Esophagus squamous epithelium (tissue), 5 donors: ENCODE measurements around the gene SELENOO. TPM values are rescaled to one million over a fixed set of nuclear protein-coding genes. Genes with fewer than 3 reads are reported as not detected.

Experiments used
- DNase-seq: peaks from one replicate; lab custom pipeline; 2025; lab: John Stamatoyannopoulos, UW
- H3K27ac ChIP-seq, 4 donors: fragments of 200-600 bp; sonication (generic); one replicate each; pipeline ENCODE4 v1.5.1; 2016 to 2019; ENCODE audit warnings: mild to moderate bottlenecking in 1 of 4
- H3K27me3 ChIP-seq, 4 donors: fragments of 200-600 bp; sonication (generic); 1 replicate in 3 of 4; 2 replicates in 1 of 4; pipeline versions ENCODE4 v1.5.1 to v1.6.0; 2017 to 2021; ENCODE audit warnings: antibody characterized with exemption in 1 of 4
- H3K36me3 ChIP-seq, 3 donors: fragments of 200-600 bp; sonication (generic); one replicate each; pipeline ENCODE4 v1.5.1; 2016 to 2019
- H3K4me1 ChIP-seq, 3 donors: fragments of 200-600 bp; sonication (generic); one replicate each; pipeline ENCODE4 v1.5.1; 2017 to 2019
- H3K4me3 ChIP-seq, 4 donors: fragments of 200-600 bp; sonication (generic); 1 replicate in 3 of 4; 2 replicates in 1 of 4; pipeline ENCODE4 v1.5.1; 2016 to 2019; ENCODE audit warnings: mild to moderate bottlenecking in 2 of 4, moderate library complexity in 1 of 4
- H3K9me3 ChIP-seq, 3 donors: fragments of 200-600 bp; sonication (generic); one replicate each; pipeline ENCODE4 v1.5.1; 2016 to 2019
- CTCF ChIP-seq, 6 experiments: fragments of 450-650 bp in 4 of 6; fragments of 200-600 bp in 2 of 6; sonication (generic) in 2 of 6; IDR thresholded peaks; one replicate each; pipeline ENCODE4 v1.5.1; 2016 to 2019; ENCODE audit warnings: antibody characterized with exemption in 6 of 6, mild to moderate bottlenecking in 4 of 6, moderate library complexity in 4 of 6
- POLR2A ChIP-seq, 4 donors: fragments of 450-650 bp; IDR thresholded peaks; one replicate each; pipeline ENCODE4 v1.6.1; 2017; ENCODE audit warnings: antibody characterized with exemption in 4 of 4, mild to moderate bottlenecking in 4 of 4, moderate library complexity in 3 of 4
- WGBS, 2 donors: methylation state at CpG; one replicate each; pipeline ENCODE4 v1.1.5; 2018; 5-methylcytosine and 5-hydroxymethylcytosine counted together
- intact Hi-C: fragments of 100-400 bp; cut with DNase I; formaldehyde crosslinking; loops from one replicate; pipeline ENCODE4 v1.15.0; 2022
- total RNA-seq, 4 donors: library from RNA; depleted of rRNA; stranded (reverse); fragments of >200 nt; gene quantifications; one replicate each; pipeline ENCODE4 v1.1.0, GENCODE V29; 2016
- donor health status: DM: yes; HTN: yes; CAD: no.

Gene SELENOO
- total RNA-seq, 4 donors from 2014 or later = 23.9 to 36.3 (median 27.0) TPM

GRCh38 chr22:50199251-50199721 is 1.5 kb upstream of the SELENOO start:
- Histone ChIP-seq H3K36me3 (peaks cover 7 to 67% (median 17%) of the 10 kb centered on the region in 3 donors), H3K9me3 (no peaks in the 10 kb centered on the region), H3K27ac (no peak overlapping the region), H3K27me3 (no peaks in the 10 kb centered on the region), H3K4me3 (peak overlapping the region in 1 of 4 donors; percentile 75), H3K4me1 (peaks cover 15 to 30% (median 18%) of the 10 kb centered on the region in 3 donors)
- intact Hi-C loops = no loop called here
- DNase-seq = no peak
- TF ChIP-seq POLR2A (IDR thresholded peaks at IDR 0.05) (no peak), CTCF (IDR thresholded peaks at IDR 0.05) (no peak)
- WGBS, 2 donors = 57% methylated on average over 2 of the region's 18 CpGs; no CpG with 5 or more reads in 1 of the 2 donors

DNA sequence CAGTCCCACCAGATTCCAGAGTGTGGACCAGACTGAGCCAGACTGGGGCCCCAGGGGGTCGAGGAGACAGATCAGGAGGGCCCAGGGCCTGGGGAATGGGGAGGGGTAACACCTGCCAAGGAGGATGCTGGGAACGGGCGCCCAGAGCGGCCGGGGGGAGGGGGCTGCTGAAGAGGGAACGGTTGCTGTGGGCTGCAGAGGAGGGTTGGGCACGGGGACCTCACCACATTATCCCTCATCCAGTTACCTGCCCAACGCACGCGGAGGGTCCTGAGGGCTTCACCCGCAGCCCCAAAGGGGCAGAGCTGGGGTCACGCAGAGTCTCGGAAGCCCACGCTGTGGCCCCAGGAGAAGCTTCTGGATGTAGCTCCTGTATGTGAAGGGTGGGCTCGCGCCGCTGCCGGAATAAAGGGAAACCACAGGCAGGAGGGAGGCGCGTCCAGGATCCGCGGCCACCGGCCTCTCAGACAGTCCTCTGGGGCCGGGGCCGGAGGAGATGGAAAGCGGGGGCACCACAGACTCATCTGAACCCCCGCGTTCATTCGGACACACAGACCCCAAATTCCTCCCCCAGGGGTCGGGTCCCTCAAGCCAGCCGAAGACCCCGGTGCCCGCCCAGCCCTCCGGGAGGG is 866 bp upstream of the SELENOO start:
- DNase-seq = no peak
- H3K27ac ChIP-seq = peak overlapping the region; percentile 72 to 93 (median 88)
- H3K36me3 ChIP-seq = peaks cover 7 to 67% (median 10%) of the 10 kb centered on the region in 3 donors
- H3K4me1 ChIP-seq = peaks cover 15 to 33% (median 18%) of the 10 kb centered on the region in 3 donors
- H3K4me3 ChIP-seq = peak overlapping the region; percentile 63 to 92 (median 73)
- TF ChIP-seq CTCF (IDR thresholded peaks at IDR 0.05) = no peak
- no peak for TF ChIP-seq POLR2A (IDR thresholded peaks at IDR 0.05)
- intact Hi-C loops = no loop called here
- H3K9me3 ChIP-seq = no peaks in the 10 kb centered on the region
- 14 to 47% methylated on average over 3 to 7 of the region's 34 CpGs for WGBS, 2 donors
- no peaks in the 10 kb centered on the region for H3K27me3 ChIP-seq

- Histone ChIP-seq H3K27me3 (no peaks in the 10 kb centered on the region), H3K4me1 (peaks cover 15 to 48% (median 18%) of the 10 kb centered on the region in 3 donors), H3K36me3 (peaks cover 7 to 63% (median 11%) of the 10 kb centered on the region in 3 donors), H3K27ac (peak overlapping the region; percentile 72 to 93 (median 88)), H3K4me3 (peak overlapping the region; percentile 63 to 92 (median 73)), H3K9me3 (no peaks in the 10 kb centered on the region)
- DNase-seq = no peak
- intact Hi-C loops = no loop called here
- TF ChIP-seq POLR2A (IDR thresholded peaks at IDR 0.05) (no peak), CTCF (IDR thresholded peaks at IDR 0.05) (no peak)
- whole genome bisulfite sequencing, 2 donors = 12 to 13% methylated on average over 10 to 15 of the region's 115 CpGs
Observed at GRCh38 chr22:50201191-50202129, 649 bp downstream of the SELENOO start.

GRCh38 chr22:50202130-50202666 is 1.4 kb downstream of the SELENOO start:
- H3K36me3 ChIP-seq = peaks cover 7 to 63% (median 15%) of the 10 kb centered on the region in 3 donors

More at GRCh38 chr22:50202130-50202666, 1.4 kb downstream of the SELENOO start:
- Histone ChIP-seq H3K4me3 (peak overlapping the region; percentile 63 to 92 (median 73)), H3K27ac (peak overlapping the region in 1 of 4 donors; percentile 25), H3K4me1 (peaks cover 15 to 55% (median 18%) of the 10 kb centered on the region in 3 donors), H3K27me3 (no peaks in the 10 kb centered on the region), H3K9me3 (no peaks in the 10 kb centered on the region)
- WGBS, 2 donors = 71 to 77% methylated on average over 13 of the region's 13 CpGs
- no peak for DNase-seq
- intact Hi-C loops = no loop called here
- TF ChIP-seq POLR2A (IDR thresholded peaks at IDR 0.05) (no peak), CTCF (IDR thresholded peaks at IDR 0.05) (no peak)
